Kidney (tissue), 14 donors: Measurements from ENCODE around the gene PTPN7. TPM values are rescaled to one million over a fixed set of nuclear protein-coding genes. Genes with fewer than 3 reads are reported as not detected.

Experiments used
- DNase-seq, 5 donors: peaks; one replicate each; pipeline ENCODE4 v3.0.0-alpha.2; 2013 to 2020
- FAIRE-seq: peaks from 2 replicates; lab custom pipeline; 2012; peaks lifted over from hg19 to GRCh38; lab: Jason Lieb, UNC
- H3K27ac ChIP-seq, 2 donors: one replicate each; pipeline ENCODE4 v1.7.0; 2013; ENCODE audit warnings: low read depth in 2 of 2, low read length in 2 of 2, inconsistent platforms in 1 of 2
- H3K27me3 ChIP-seq: one replicate; pipeline ENCODE4 v1.7.1; 2013; ENCODE audit warnings: low read length, inconsistent platforms; ENCODE audit not compliant: control insufficient read depth, insufficient read depth
- H3K36me3 ChIP-seq, 3 donors: one replicate each; pipeline versions ENCODE4 v1.7.0 to v1.7.1; 2013; ENCODE audit warnings: low read length in 3 of 3, control low read depth in 1 of 3, inconsistent platforms in 1 of 3; ENCODE audit not compliant: insufficient read depth in 3 of 3, control insufficient read depth in 2 of 3
- H3K4me1 ChIP-seq, 3 donors: one replicate each; pipeline versions ENCODE4 v1.7.0 to v1.7.1; 2013; ENCODE audit warnings: low read length in 3 of 3, inconsistent platforms in 1 of 3, low read depth in 1 of 3; ENCODE audit not compliant: control insufficient read depth in 2 of 3, insufficient read depth in 2 of 3
- H3K4me3 ChIP-seq, 3 donors: one replicate each; pipeline versions ENCODE4 v1.7.0 to v1.8.1; 2013; ENCODE audit warnings: low read length in 3 of 3, control low read depth in 1 of 3, inconsistent platforms in 1 of 3
- H3K9ac ChIP-seq, 3 donors: one replicate each; pipeline versions ENCODE4 v1.7.0 to v1.7.1; 2013; ENCODE audit warnings: low read length in 3 of 3, control low read depth in 1 of 3, inconsistent platforms in 1 of 3
- H3K9me3 ChIP-seq, 3 donors: one replicate each; pipeline versions ENCODE4 v1.7.0 to v1.7.1; 2013; ENCODE audit warnings: low read length in 3 of 3, control low read depth in 1 of 3, inconsistent platforms in 1 of 3; ENCODE audit not compliant: control insufficient read depth in 2 of 3, insufficient read depth in 1 of 3
- CTCF ChIP-seq: IDR thresholded peaks from 3 replicates; pipeline ENCODE4 v1.5.1; 2012; ENCODE audit warnings: mild to moderate bottlenecking, moderate library complexity, borderline replicate concordance; ENCODE audit not compliant: insufficient read depth; ENCODE audit errors: extremely low read depth
- intact Hi-C: fragments of 100-400 bp; cut with DNase I; formaldehyde crosslinking; loops from one replicate; pipeline ENCODE4 v1.11.1; 2022
- polyA plus RNA-seq: library from polyadenylated mRNA; stranded (reverse); fragments of 350-450 nt; fragmentation: Illumina TruSeq; extraction: RNeasy Lipid Tissue Mini Kit (QIAGEN cat#74804); gene quantifications from one replicate; pipeline ENCODE4 v1.2.3, GENCODE V29; 2014; ENCODE audit warnings: low read depth, low replicate concordance; ENCODE audit not compliant: insufficient read depth
- total RNA-seq: library from RNA; stranded (reverse); fragmentation: NEBNext Ultra II Directional; extraction: Animal tissue kit (Norgen Biotek cat#: 25700); gene quantifications from one replicate; pipeline ENCODE4 v1.2.1, GENCODE V29; 2021
- donor health status: control.
- donor health status: control.
- donor health status: control.
- donor health status: control.
- donor health status: control.
- donor health status: DM: yes; HTN: yes; CAD: no.
- donor health status: Normal renal cell carcinoma (clear cell type).

The PTPN7 gene
- total and polyA plus RNA-seq, 2 donors from 2014 or later: 3.5 to 5.5 TPM

GRCh38 chr1:202127836-202128622 is 32.4 kb downstream of the PTPN7 start:
- Histone ChIP-seq H3K27ac (no peak overlapping the region), H3K36me3 (peaks cover 0 to 3% (median 0%) of the 10 kb centered on the region in 3 donors), H3K9me3 (no peaks in the 10 kb centered on the region), H3K4me1 (peaks cover 0 to 15% (median 13%) of the 10 kb centered on the region in 3 donors), H3K27me3 (no peaks in the 10 kb centered on the region), H3K4me3 (no peak overlapping the region), H3K9ac (no peak overlapping the region)
- intact Hi-C loops: no loop called here
- DNase-seq: peak in 1 of 5 donors; percentile 69
- FAIRE-seq: no peak
- TF ChIP-seq CTCF: no peak

- no peak for FAIRE-seq
- no peak for TF ChIP-seq CTCF
- H3K27ac ChIP-seq: no peak overlapping the region
- H3K4me1 ChIP-seq: peaks cover 0 to 5% (median 4%) of the 10 kb centered on the region in 3 donors
- H3K9ac ChIP-seq: no peak overlapping the region
- intact Hi-C loops: no loop called here
- no peaks in the 10 kb centered on the region for H3K27me3 ChIP-seq
- no peak overlapping the region for H3K4me3 ChIP-seq
- H3K9me3 ChIP-seq: no peaks in the 10 kb centered on the region
- no peaks in the 10 kb centered on the region for H3K36me3 ChIP-seq
- no peak for DNase-seq
These were observed 33.3 kb downstream of the PTPN7 start for GRCh38 chr1:202127061-202127460.

- DNase-seq (no peak), FAIRE-seq (no peak)
- Histone ChIP-seq H3K4me1 (no peaks in the 10 kb centered on the region), H3K27me3 (no peaks in the 10 kb centered on the region), H3K36me3 (no peaks in the 10 kb centered on the region), H3K27ac (no peak overlapping the region), H3K4me3 (no peak overlapping the region), H3K9me3 (no peaks in the 10 kb centered on the region), H3K9ac (no peak overlapping the region)
- TF ChIP-seq CTCF: no peak
- intact Hi-C loops: no loop called here
These were observed 34.0 kb downstream of the PTPN7 start for GRCh38 chr1:202126426-202126825.
